Stimulated activated CD8-positive, alpha-beta memory T cell treated with anti-CD3 and anti-CD28 coated beads, Interleukin-7, amount 100 ng/mL, for 1 hour (primary cell): ENCODE measurements around the gene RBM20.
"Not testable (repeated sequence)": the region's sequence is repeated elsewhere in the genome, so short reads cannot be mapped to it uniquely, and the experiment has no call there.

ENCODE experiments used
- DNase-seq, 2 donors: peaks; one replicate each; pipeline ENCODE4 v3.0.0-alpha.2; 2020; ENCODE audit warnings: low read depth in 2 of 2

The RBM20 gene

GRCh38 chr10:110705596-110705995 lies 61.5 kb downstream of the RBM20 start:
- not testable (repeated sequence) for DNase-seq

- DNase-seq, result no peak
These were observed 62.6 kb downstream of the RBM20 start for GRCh38 chr10:110706690-110707098.

GRCh38 chr10:110708776-110709443 lies 64.8 kb downstream of the RBM20 start:
- DNase-seq, result no peak

GRCh38 chr10:110709444-110709828 lies 65.3 kb downstream of the RBM20 start:
- DNase-seq, result no peak

- no peak for DNase-seq
These were observed 65.9 kb downstream of the RBM20 start for GRCh38 chr10:110709964-110710587.

- no peak for DNase-seq
These were observed 66.5 kb downstream of the RBM20 start for GRCh38 chr10:110710621-110711020.

GRCh38 chr10:110711382-110711781 lies 67.2 kb downstream of the RBM20 start:
- DNase-seq, result no peak

GRCh38 chr10:110714356-110714755 lies 70.2 kb downstream of the RBM20 start:
- no peak for DNase-seq

- DNase-seq, result no peak
These were observed 73.8 kb downstream of the RBM20 start for GRCh38 chr10:110717781-110718589.

- no peak for DNase-seq
These were observed 77.4 kb downstream of the RBM20 start for GRCh38 chr10:110721406-110722038.

GRCh38 chr10:110723224-110723891 lies 79.2 kb downstream of the RBM20 start:
- no peak for DNase-seq

- no peak for DNase-seq
These were observed 80.2 kb downstream of the RBM20 start for GRCh38 chr10:110724116-110724921.

GRCh38 chr10:110724937-110725336 lies 80.8 kb downstream of the RBM20 start:
- DNase-seq, result no peak

GRCh38 chr10:110725801-110726630 lies 81.9 kb downstream of the RBM20 start:
- DNase-seq, result no peak

GRCh38 chr10:110727785-110728184 lies 83.6 kb downstream of the RBM20 start:
- DNase-seq, result not testable (repeated sequence)

- DNase-seq, result no peak
These were observed 86.4 kb downstream of the RBM20 start for GRCh38 chr10:110730345-110731050.

- no peak for DNase-seq
These were observed 89.2 kb downstream of the RBM20 start for GRCh38 chr10:110733218-110733952.

GRCh38 chr10:110735620-110736027 lies 91.5 kb downstream of the RBM20 start:
- no peak for DNase-seq
